HepG2 (cell line): ENCODE results near the gene BCKDHA. TPM values are rescaled to one million over a fixed set of nuclear protein-coding genes. Genes with fewer than 3 reads are reported as not detected.
A peak's percentile ranks its signal among the peaks of the same experiment; 100 is the strongest.

Source experiments
- MZF1 ChIP-seq: sonication (generic); formaldehyde crosslinking; IDR thresholded peaks from 2 replicates; pipeline ENCODE4 v1.8.1; 2023; ENCODE audit warnings: mild to moderate bottlenecking, missing genetic modification reagents, borderline replicate concordance
- NRL ChIP-seq: sonication (generic); formaldehyde crosslinking; IDR thresholded peaks from 2 replicates; pipeline ENCODE4 v1.5.0; 2020; ENCODE audit warnings: missing genetic modification reagents, mild to moderate bottlenecking, moderate library complexity, borderline replicate concordance
- PLRG1 ChIP-seq: fragments of 450-650 bp; conservative IDR thresholded peaks from 2 replicates; pipeline ENCODE4 v1.6.1; 2016
- RBFOX2 ChIP-seq: fragments of 200-400 bp; formaldehyde crosslinking; IDR thresholded peaks from 2 replicates; pipeline ENCODE4 v1.6.1; 2017; ENCODE audit warnings: low read depth, mild to moderate bottlenecking, low read length
- REPIN1 ChIP-seq: sonication (generic); formaldehyde crosslinking; IDR thresholded peaks from 2 replicates; pipeline ENCODE4 v1.8.0; 2022; ENCODE audit warnings: missing genetic modification reagents, low read depth, mild to moderate bottlenecking, borderline replicate concordance
- RFX3 ChIP-seq: IDR thresholded peaks from 2 replicates; pipeline ENCODE4 v1.6.1; 2016; ENCODE audit warnings: missing biosample characterization, missing genetic modification reagents
- RFX5 ChIP-seq: IDR thresholded peaks from 2 replicates; pipeline ENCODE4 v1.6.1; 2011; ENCODE audit warnings: low read depth, low read length, improper control_type of control experiment
- RFXANK ChIP-seq: IDR thresholded peaks from 2 replicates; pipeline ENCODE4 v1.6.1; 2016
- SMC3 ChIP-seq: IDR thresholded peaks from 2 replicates; pipeline ENCODE4 v1.6.1; 2011; ENCODE audit warnings: low read length, improper control_type of control experiment
- SP1 ChIP-seq, 2 experiments: fragments of 450-650 bp in 1 of 2; sonication (generic) in 1 of 2; formaldehyde crosslinking in 1 of 2; IDR thresholded peaks; 2 replicates each; pipeline versions ENCODE4 v1.4.0 to v1.6.1; 2016 to 2020; ENCODE audit warnings: missing genetic modification reagents in 1 of 2
- TCF7L2 ChIP-seq: IDR thresholded peaks from 2 replicates; pipeline ENCODE4 v1.6.1; 2011; ENCODE audit warnings: mild to moderate bottlenecking, low read depth, low read length, moderate library complexity
- ZNF337 ChIP-seq: sonication (generic); formaldehyde crosslinking; IDR thresholded peaks from 2 replicates; pipeline ENCODE4 v1.5.1; 2020; ENCODE audit warnings: missing genetic modification reagents, low read depth, mild to moderate bottlenecking, borderline replicate concordance
- ZNF570 ChIP-seq: sonication (generic); formaldehyde crosslinking; IDR thresholded peaks from 2 replicates; pipeline ENCODE4 v1.4.0; 2020; ENCODE audit warnings: mild to moderate bottlenecking, missing genetic modification reagents, borderline replicate concordance
- ZNF746 ChIP-seq: sonication (generic); formaldehyde crosslinking; IDR thresholded peaks from 2 replicates; pipeline ENCODE4 v1.8.0; 2022; ENCODE audit warnings: mild to moderate bottlenecking, missing genetic modification reagents
- ZNF879 ChIP-seq: sonication (generic); formaldehyde crosslinking; IDR thresholded peaks from 2 replicates; pipeline ENCODE4 v1.8.1; 2023; ENCODE audit warnings: missing genetic modification reagents
- polyA plus RNA-seq, 8 experiments: library from polyadenylated mRNA; depleted of rRNA in 3 of 8; stranded (reverse) in 7 of 8; unstranded in 1 of 8; fragments of >200 nt; fragmentation: Illumina TruSeq in 4 of 8; extraction: Trizol in 4 of 8; gene quantifications; 2 replicates each; pipeline versions ENCODE4 v1.2.1 to v1.2.3, GENCODE V29; 2011 to 2016; ENCODE audit warnings: low read depth in 4 of 8, missing spikeins in 1 of 8, mixed read lengths in 1 of 8; ENCODE audit not compliant: insufficient read depth in 1 of 8
- total RNA-seq, 5 experiments: library from RNA; depleted of rRNA; stranded (reverse); fragments of >200 nt; fragmentation: Illumina TruSeq; extraction: Trizol; gene quantifications; 2 replicates each; pipeline ENCODE4 v1.2.3, GENCODE V29; 2016; ENCODE audit warnings: low read depth in 1 of 5
- TF ChIP-seq, protein P1 (sequence below): sonication (generic); formaldehyde crosslinking; IDR thresholded peaks from 2 replicates; pipeline ENCODE4 v1.8.1; 2023; ENCODE audit warnings: mild to moderate bottlenecking, moderate library complexity, missing genetic modification reagents
- TF ChIP-seq, protein P2 (sequence below): sonication (generic); formaldehyde crosslinking; IDR thresholded peaks from 2 replicates; pipeline ENCODE4 v1.4.0; 2020; ENCODE audit warnings: low read depth, mild to moderate bottlenecking, missing genetic modification reagents
- TF ChIP-seq, protein P3 (sequence below): sonication (generic); formaldehyde crosslinking; IDR thresholded peaks from 2 replicates; pipeline ENCODE4 v1.4.0; 2020; ENCODE audit warnings: missing genetic modification reagents, mild to moderate bottlenecking, borderline replicate concordance
- TF ChIP-seq, protein P4 (sequence below): sonication (generic); formaldehyde crosslinking; IDR thresholded peaks from 2 replicates; pipeline ENCODE4 v1.5.1; 2020; ENCODE audit warnings: mild to moderate bottlenecking, moderate library complexity, missing genetic modification reagents
- TF ChIP-seq, protein P5 (sequence below): sonication (generic); formaldehyde crosslinking; IDR thresholded peaks from 2 replicates; pipeline ENCODE4 v1.4.0; 2020; ENCODE audit warnings: missing genetic modification reagents, borderline replicate concordance
- TF ChIP-seq, protein P6 (sequence below): sonication (generic); formaldehyde crosslinking; IDR thresholded peaks from 2 replicates; pipeline ENCODE4 v1.4.0; 2020; ENCODE audit warnings: mild to moderate bottlenecking, missing genetic modification reagents

The BCKDHA gene
- total and polyA plus RNA-seq, 2 of the 13 experiments (the other 11 are each of a cell fraction or from before 2014, with no cell fraction given), result 11.8 to 31.5 TPM

DNA sequence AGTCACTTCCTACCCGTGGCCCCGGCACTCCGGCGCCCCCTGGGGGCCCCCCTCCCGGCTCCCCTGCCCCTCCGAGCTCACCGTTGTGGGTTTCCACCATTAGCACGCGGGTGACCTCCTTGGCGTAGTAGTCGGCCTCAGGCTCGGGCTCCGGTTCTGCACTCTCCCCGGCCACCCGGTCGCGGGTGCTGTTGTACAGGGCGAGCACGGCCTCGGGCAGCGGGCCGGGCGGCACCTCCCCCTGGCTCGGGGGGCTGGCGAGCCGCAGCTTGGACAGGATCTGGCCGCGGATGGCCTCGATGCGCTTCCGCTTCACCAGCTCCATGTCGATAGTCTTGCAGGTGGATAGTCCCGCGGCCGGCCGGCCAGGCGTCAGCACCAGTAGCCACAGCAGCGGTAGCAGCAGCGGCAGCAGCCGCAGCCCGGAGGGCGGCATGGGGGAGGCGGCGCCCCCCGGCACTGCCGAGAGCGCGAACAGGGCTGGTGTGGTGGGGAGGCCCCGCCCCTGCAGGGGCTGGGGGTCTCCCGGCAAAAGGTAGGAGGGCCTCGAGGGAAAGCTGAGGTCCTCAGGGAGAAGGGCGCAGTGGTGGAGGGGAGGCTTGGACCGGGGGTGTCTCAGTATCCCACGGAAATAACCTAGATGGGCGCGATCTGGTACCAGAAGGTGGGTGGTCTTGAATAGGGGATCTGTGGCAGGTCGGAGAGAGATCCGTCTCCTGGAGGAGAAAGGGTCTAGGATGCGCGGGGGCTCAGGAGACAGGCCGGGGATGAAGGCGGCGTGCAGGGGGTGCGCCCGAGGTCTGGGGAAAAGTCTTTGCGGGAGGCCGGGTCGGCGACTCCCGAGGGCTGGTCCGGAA, 44.8 kb upstream of the BCKDHA start (continued):
- TF ChIP-seq, protein P1, sequence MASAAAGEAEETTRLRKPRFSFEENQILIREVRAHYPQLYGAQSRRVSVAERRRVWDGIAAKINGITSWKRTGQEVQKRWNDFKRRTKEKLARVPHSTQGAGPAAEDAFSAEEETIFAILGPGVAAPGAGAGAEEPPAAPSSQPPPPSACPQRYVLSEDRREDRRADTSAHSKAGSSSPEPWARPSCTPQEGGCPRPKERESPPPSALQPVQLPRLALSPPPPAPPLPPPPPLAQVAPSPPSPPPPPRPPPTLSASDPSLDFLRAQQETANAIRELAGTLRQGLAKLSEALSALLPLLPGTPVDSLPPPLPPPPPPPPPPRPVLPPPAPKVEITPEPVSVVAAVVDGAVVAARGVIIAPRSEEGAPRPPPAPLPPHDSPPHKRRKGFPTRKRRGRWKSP (CRISPR knock-in tag), result peak; percentile 66
- TF ChIP-seq SP1 (IDR thresholded peaks at IDR 0.05), result no peak
- no peak for TF ChIP-seq SP1 (CRISPR knock-in tag; IDR thresholded peaks at IDR 0.05)
- TF ChIP-seq, protein P2, sequence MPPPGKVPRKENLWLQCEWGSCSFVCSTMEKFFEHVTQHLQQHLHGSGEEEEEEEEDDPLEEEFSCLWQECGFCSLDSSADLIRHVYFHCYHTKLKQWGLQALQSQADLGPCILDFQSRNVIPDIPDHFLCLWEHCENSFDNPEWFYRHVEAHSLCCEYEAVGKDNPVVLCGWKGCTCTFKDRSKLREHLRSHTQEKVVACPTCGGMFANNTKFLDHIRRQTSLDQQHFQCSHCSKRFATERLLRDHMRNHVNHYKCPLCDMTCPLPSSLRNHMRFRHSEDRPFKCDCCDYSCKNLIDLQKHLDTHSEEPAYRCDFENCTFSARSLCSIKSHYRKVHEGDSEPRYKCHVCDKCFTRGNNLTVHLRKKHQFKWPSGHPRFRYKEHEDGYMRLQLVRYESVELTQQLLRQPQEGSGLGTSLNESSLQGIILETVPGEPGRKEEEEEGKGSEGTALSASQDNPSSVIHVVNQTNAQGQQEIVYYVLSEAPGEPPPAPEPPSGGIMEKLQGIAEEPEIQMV (CRISPR knock-in tag), result no peak
- TF ChIP-seq MZF1 (CRISPR knock-in tag), result no peak
- no peak for TF ChIP-seq ZNF570 (CRISPR knock-in tag)
- no peak for TF ChIP-seq ZNF337 (CRISPR knock-in tag)
- TF ChIP-seq, protein P3, sequence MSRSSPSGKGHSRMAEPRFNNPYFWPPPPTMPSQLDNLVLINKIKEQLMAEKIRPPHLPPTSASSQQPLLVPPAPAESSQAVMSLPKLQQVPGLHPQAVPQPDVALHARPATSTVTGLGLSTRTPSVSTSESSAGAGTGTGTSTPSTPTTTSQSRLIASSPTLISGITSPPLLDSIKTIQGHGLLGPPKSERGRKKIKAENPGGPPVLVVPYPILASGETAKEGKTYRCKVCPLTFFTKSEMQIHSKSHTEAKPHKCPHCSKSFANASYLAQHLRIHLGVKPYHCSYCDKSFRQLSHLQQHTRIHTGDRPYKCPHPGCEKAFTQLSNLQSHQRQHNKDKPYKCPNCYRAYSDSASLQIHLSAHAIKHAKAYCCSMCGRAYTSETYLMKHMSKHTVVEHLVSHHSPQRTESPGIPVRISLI, result no peak
- TF ChIP-seq RFXANK (CRISPR knock-in tag), result no peak
- TF ChIP-seq ZNF879 (CRISPR knock-in tag), result 0 out of 2 replicates have a peak, but pooled peaks have one; percentile 43
- peak; percentile 69 for TF ChIP-seq RBFOX2
- no peak for TF ChIP-seq RFX3 (CRISPR knock-in tag)
- TF ChIP-seq, protein P4, sequence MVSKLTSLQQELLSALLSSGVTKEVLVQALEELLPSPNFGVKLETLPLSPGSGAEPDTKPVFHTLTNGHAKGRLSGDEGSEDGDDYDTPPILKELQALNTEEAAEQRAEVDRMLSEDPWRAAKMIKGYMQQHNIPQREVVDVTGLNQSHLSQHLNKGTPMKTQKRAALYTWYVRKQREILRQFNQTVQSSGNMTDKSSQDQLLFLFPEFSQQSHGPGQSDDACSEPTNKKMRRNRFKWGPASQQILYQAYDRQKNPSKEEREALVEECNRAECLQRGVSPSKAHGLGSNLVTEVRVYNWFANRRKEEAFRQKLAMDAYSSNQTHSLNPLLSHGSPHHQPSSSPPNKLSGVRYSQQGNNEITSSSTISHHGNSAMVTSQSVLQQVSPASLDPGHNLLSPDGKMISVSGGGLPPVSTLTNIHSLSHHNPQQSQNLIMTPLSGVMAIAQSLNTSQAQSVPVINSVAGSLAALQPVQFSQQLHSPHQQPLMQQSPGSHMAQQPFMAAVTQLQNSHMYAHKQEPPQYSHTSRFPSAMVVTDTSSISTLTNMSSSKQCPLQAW (CRISPR knock-in tag), result peak; percentile 17; the same call in 1 of the 2 replicates
- TF ChIP-seq TCF7L2, result no peak
- TF ChIP-seq RFX5, result no peak
- TF ChIP-seq PLRG1, result no peak
- TF ChIP-seq, protein P5, sequence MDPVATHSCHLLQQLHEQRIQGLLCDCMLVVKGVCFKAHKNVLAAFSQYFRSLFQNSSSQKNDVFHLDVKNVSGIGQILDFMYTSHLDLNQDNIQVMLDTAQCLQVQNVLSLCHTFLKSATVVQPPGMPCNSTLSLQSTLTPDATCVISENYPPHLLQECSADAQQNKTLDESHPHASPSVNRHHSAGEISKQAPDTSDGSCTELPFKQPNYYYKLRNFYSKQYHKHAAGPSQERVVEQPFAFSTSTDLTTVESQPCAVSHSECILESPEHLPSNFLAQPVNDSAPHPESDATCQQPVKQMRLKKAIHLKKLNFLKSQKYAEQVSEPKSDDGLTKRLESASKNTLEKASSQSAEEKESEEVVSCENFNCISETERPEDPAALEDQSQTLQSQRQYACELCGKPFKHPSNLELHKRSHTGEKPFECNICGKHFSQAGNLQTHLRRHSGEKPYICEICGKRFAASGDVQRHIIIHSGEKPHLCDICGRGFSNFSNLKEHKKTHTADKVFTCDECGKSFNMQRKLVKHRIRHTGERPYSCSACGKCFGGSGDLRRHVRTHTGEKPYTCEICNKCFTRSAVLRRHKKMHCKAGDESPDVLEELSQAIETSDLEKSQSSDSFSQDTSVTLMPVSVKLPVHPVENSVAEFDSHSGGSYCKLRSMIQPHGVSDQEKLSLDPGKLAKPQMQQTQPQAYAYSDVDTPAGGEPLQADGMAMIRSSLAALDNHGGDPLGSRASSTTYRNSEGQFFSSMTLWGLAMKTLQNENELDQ, result no peak
- no peak; the same call in 1 of the 2 replicates for TF ChIP-seq SMC3
- peak; percentile 67; the same call in 1 of the 2 replicates for TF ChIP-seq NRL (CRISPR knock-in tag)
- no peak for TF ChIP-seq ZNF746 (CRISPR knock-in tag)
- TF ChIP-seq, protein P6, sequence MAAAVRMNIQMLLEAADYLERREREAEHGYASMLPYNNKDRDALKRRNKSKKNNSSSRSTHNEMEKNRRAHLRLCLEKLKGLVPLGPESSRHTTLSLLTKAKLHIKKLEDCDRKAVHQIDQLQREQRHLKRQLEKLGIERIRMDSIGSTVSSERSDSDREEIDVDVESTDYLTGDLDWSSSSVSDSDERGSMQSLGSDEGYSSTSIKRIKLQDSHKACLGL (CRISPR knock-in tag), result 0 out of 2 replicates have a peak, but pooled peaks have one; percentile 34
- no peak; the same call in 1 of the 2 replicates for TF ChIP-seq REPIN1 (CRISPR knock-in tag)
